Muscle layer of colon (tissue), 2 donors: ENCODE measurements around the gene WWP2.
"Not testable (repeated sequence)": the region's sequence is repeated elsewhere in the genome, so short reads cannot be mapped to it uniquely, and the experiment has no call there.

Experiments
- H3K27ac ChIP-seq: one replicate; pipeline ENCODE4 v1.7.0; 2013; ENCODE audit warnings: low read depth, mild to moderate bottlenecking, low read length, moderate library complexity
- H3K27me3 ChIP-seq, 2 donors: one replicate each; pipeline ENCODE4 v1.7.0; 2013; ENCODE audit warnings: low read length in 2 of 2, mild to moderate bottlenecking in 2 of 2; ENCODE audit not compliant: insufficient read depth in 2 of 2, control insufficient read depth in 1 of 2
- H3K36me3 ChIP-seq: one replicate; pipeline ENCODE4 v1.7.0; 2013; ENCODE audit warnings: mild to moderate bottlenecking, low read length; ENCODE audit not compliant: insufficient read depth
- H3K4me1 ChIP-seq: one replicate; pipeline ENCODE4 v1.7.0; 2013; ENCODE audit warnings: mild to moderate bottlenecking, low read length; ENCODE audit not compliant: insufficient read depth
- H3K4me3 ChIP-seq, 2 donors: one replicate each; pipeline ENCODE4 v1.7.0; 2013; ENCODE audit warnings: low read length in 2 of 2, low read depth in 1 of 2, mild to moderate bottlenecking in 1 of 2, moderate library complexity in 1 of 2
- H3K9ac ChIP-seq: one replicate; pipeline ENCODE4 v1.7.0; 2013; ENCODE audit warnings: low read length
- H3K9me3 ChIP-seq: one replicate; pipeline ENCODE4 v1.7.0; 2013; ENCODE audit warnings: mild to moderate bottlenecking, low read length
- donor health status: abdominal sarcoma.
- donor health status: Adenocarcinoma of cecum.

The WWP2 gene

GRCh38 chr16:69972935-69973334 is 210.8 kb downstream of the WWP2 start:
- not testable (repeated sequence) for H3K4me3 ChIP-seq, H3K9me3 ChIP-seq, H3K27ac ChIP-seq, H3K36me3 ChIP-seq, H3K4me1 ChIP-seq, H3K27me3 ChIP-seq, H3K9ac ChIP-seq

- not testable (repeated sequence) for H3K27ac ChIP-seq, H3K27me3 ChIP-seq, H3K9ac ChIP-seq, H3K36me3 ChIP-seq, H3K4me1 ChIP-seq, H3K9me3 ChIP-seq, H3K4me3 ChIP-seq
Measured at GRCh38 chr16:69985196-69985595, 223.1 kb downstream of the WWP2 start.
